Measurements from ENCODE around the gene GYS1. TPM values are rescaled to one million over a fixed set of nuclear protein-coding genes. Genes with fewer than 3 reads are reported as not detected.
"Not testable (repeated sequence)": the region's sequence is repeated elsewhere in the genome, so short reads cannot be mapped to it uniquely, and the experiment has no call there.

Gene GYS1
- polyA plus RNA-seq, 1 experiment, result 19.5 TPM

- no peaks in the 10 kb centered on the region for H3K9me3 ChIP-seq (ENCODE audit: control insufficient read depth, insufficient read depth, low read length)
- no peak overlapping the region for H3K4me3 ChIP-seq (ENCODE audit: low read depth, low read length)
- H3K27me3 ChIP-seq (ENCODE audit: control insufficient read depth, insufficient read depth, low read length), result no peaks in the 10 kb centered on the region
- no peak for TF ChIP-seq CTCF (IDR thresholded peaks at IDR 0.05; ENCODE audit: low read depth, low read length)
- DNase-seq (ENCODE audit: low read depth, low spot score), result no peak
- no peak overlapping the region for H3K27ac ChIP-seq (ENCODE audit: low read depth, low read length)
- ChIA-PET CTCF (no interaction called here), POLR2A (no interaction called here)
Measured at GRCh38 chr19:48920949-48921348, 72.2 kb downstream of the GYS1 start.

GRCh38 chr19:48919271-48919670, 73.8 kb downstream of the GYS1 start:
- H3K27me3 ChIP-seq (ENCODE audit: control insufficient read depth, insufficient read depth, low read length); H3K27ac ChIP-seq (ENCODE audit: low read depth, low read length); DNase-seq (ENCODE audit: low read depth, low spot score); CTCF ChIA-PET; H3K9me3 ChIP-seq (ENCODE audit: control insufficient read depth, insufficient read depth, low read length); H3K4me3 ChIP-seq (ENCODE audit: low read depth, low read length): not testable (repeated sequence)
- POLR2A ChIA-PET, result interaction anchor here (0.6 to 1.5 kb wide), 5 partner anchors 41 to 49 kb away, joined by 3 to 4 read pairs (median 3); partner anchors contain the start of genes FTL and PPP1R15A

GRCh38 chr19:48918801-48919247, 74.3 kb downstream of the GYS1 start:
- Histone ChIP-seq H3K4me3 (ENCODE audit: low read depth, low read length) (no peak overlapping the region), H3K27ac (ENCODE audit: low read depth, low read length) (no peak overlapping the region), H3K27me3 (ENCODE audit: control insufficient read depth, insufficient read depth, low read length) (no peaks in the 10 kb centered on the region), H3K9me3 (ENCODE audit: control insufficient read depth, insufficient read depth, low read length) (no peaks in the 10 kb centered on the region)
- CTCF ChIA-PET, result no interaction called here
- TF ChIP-seq CTCF (IDR thresholded peaks at IDR 0.05; ENCODE audit: low read depth, low read length), result no peak
- POLR2A ChIA-PET, result interaction anchor here (0.6 to 1.5 kb wide), 4 partner anchors 40 to 50 kb away, joined by 3 to 4 read pairs (median 3); partner anchors contain the start of genes FTL and PPP1R15A
- DNase-seq (ENCODE audit: low read depth, low spot score), result no peak

Small RNAs within 50 kb of the gene (small RNA-seq; reads per million reads assigned to genes)
- gene AC026803.1 (ENCODE audit: insufficient read length, low read depth) (not detected), gene MIR6798 (ENCODE audit: insufficient read length, low read depth) (not detected)

Other genes starting within 250 kb of the GYS1 start
- not detected in 2 replicates for gene IZUMO1, start 246.4 kb downstream of the GYS1 start, polyA plus RNA-seq (2011; rRNA removed)
- 0.02 and 0.07 TPM in 2 replicates for gene FUT1, start 240.7 kb downstream of the GYS1 start, polyA plus RNA-seq (2011; rRNA removed)
- not detected in 2 replicates for gene FGF21, start 237.8 kb downstream of the GYS1 start, polyA plus RNA-seq (2011; rRNA removed)
- 23.3 and 31.8 TPM in 2 replicates for gene BCAT2, start 182.3 kb downstream of the GYS1 start, polyA plus RNA-seq (2011; rRNA removed)
- gene HSD17B14, start 156.8 kb downstream of the GYS1 start, polyA plus RNA-seq (2011; rRNA removed), result 2.3 and 3.6 TPM in 2 replicates
- 7.1 and 11.9 TPM in 2 replicates for gene PLEKHA4, start 124.7 kb downstream of the GYS1 start, polyA plus RNA-seq (2011; rRNA removed)
- 36.5 and 37.2 TPM in 2 replicates for gene PPP1R15A, start 120.9 kb downstream of the GYS1 start, polyA plus RNA-seq (2011; rRNA removed)
- 0.20 and 0.25 TPM in 2 replicates for gene TULP2, start 94.6 kb downstream of the GYS1 start, polyA plus RNA-seq (2011; rRNA removed)
- 123 and 130 TPM in 2 replicates for gene NUCB1, start 93.0 kb downstream of the GYS1 start, polyA plus RNA-seq (2011; rRNA removed)
- 0.48 and 0.61 TPM in 2 replicates for gene DHDH, start 59.6 kb downstream of the GYS1 start, polyA plus RNA-seq (2011; rRNA removed)
- 110 and 147 TPM in 2 replicates for gene BAX, start 38.4 kb downstream of the GYS1 start, polyA plus RNA-seq (2011; rRNA removed)
- gene FTL, start 28.0 kb downstream of the GYS1 start, polyA plus RNA-seq (2011; rRNA removed), result 3,644 and 5,326 TPM in 2 replicates
- 107 and 131 TPM in 2 replicates for gene RUVBL2, start 578 bp upstream of the GYS1 start, polyA plus RNA-seq (2011; rRNA removed)
- 0.31 TPM in 1 of 2 replicates, not detected in the other for gene LHB, start 23.8 kb upstream of the GYS1 start, polyA plus RNA-seq (2011; rRNA removed)
- gene CGB3, start 31.0 kb upstream of the GYS1 start, polyA plus RNA-seq (2011; rRNA removed), result not detected in 2 replicates
- gene CGB2, start 38.6 kb upstream of the GYS1 start, polyA plus RNA-seq (2011; rRNA removed), result not detected in 2 replicates
- gene CGB1, start 43.6 kb upstream of the GYS1 start, polyA plus RNA-seq (2011; rRNA removed), result not detected in 2 replicates
- gene CGB5, start 50.5 kb upstream of the GYS1 start, polyA plus RNA-seq (2011; rRNA removed), result not detected in 2 replicates
- not detected in 2 replicates for gene CGB8, start 55.8 kb upstream of the GYS1 start, polyA plus RNA-seq (2011; rRNA removed)
- gene CGB7, start 64.4 kb upstream of the GYS1 start, polyA plus RNA-seq (2011; rRNA removed), result 0.42 and 0.87 TPM in 2 replicates
- gene NTF4, start 71.5 kb upstream of the GYS1 start, polyA plus RNA-seq (2011; rRNA removed), result 0.09 and 0.30 TPM in 2 replicates
- gene KCNA7, start 79.4 kb upstream of the GYS1 start, polyA plus RNA-seq (2011; rRNA removed), result not detected in 2 replicates
- 117 and 149 TPM in 2 replicates for gene SNRNP70, start 92.1 kb upstream of the GYS1 start, polyA plus RNA-seq (2011; rRNA removed)
- 4.2 and 4.9 TPM in 2 replicates for gene LIN7B, start 121.1 kb upstream of the GYS1 start, polyA plus RNA-seq (2011; rRNA removed)
- gene C19orf73, start 125.8 kb upstream of the GYS1 start, polyA plus RNA-seq (2011; rRNA removed), result 0.36 and 0.50 TPM in 2 replicates
- 0.52 and 0.63 TPM in 2 replicates for gene PPFIA3, start 126.2 kb upstream of the GYS1 start, polyA plus RNA-seq (2011; rRNA removed)
- 0.06 TPM in 1 of 2 replicates, not detected in the other for gene HRC, start 162.1 kb upstream of the GYS1 start, polyA plus RNA-seq (2011; rRNA removed)
- 4.3 and 6.3 TPM in 2 replicates for gene TRPM4, start 164.5 kb upstream of the GYS1 start, polyA plus RNA-seq (2011; rRNA removed)

Data from AG04450 (cell line).